Right ventricle myocardium inferior (tissue), 1 donor: ENCODE results near the gene BRIP1. TPM values are rescaled to one million over a fixed set of nuclear protein-coding genes. Genes with fewer than 3 reads are reported as not detected.
A peak's percentile ranks its signal among the peaks of the same experiment; 100 is the strongest.
"Not testable (repeated sequence)": the region's sequence is repeated elsewhere in the genome, so short reads cannot be mapped to it uniquely, and the experiment has no call there.

ENCODE experiments used
- ATAC-seq: fragments of 200-7000 bp; cut with Tn5 transposase; one replicate; pipeline ENCODE4 v1.9.1; 2020; ENCODE audit warnings: mild to moderate bottlenecking, moderate library complexity
- DNase-seq: peaks from one replicate; pipeline ENCODE4 v3.0.0; 2021; ENCODE audit errors: missing footprints
- intact Hi-C: fragments of 100-400 bp; cut with DNase I; formaldehyde crosslinking; loops from one replicate; pipeline ENCODE4 v1.11.0; 2022
- long read RNA-seq: library from polyadenylated mRNA; unstranded; transcript quantifications from one replicate; pipeline ENCODE4 v2.0.0, GENCODE V29; 2021
- total RNA-seq: library from RNA; stranded (reverse); fragmentation: NEBNext Ultra II Directional; extraction: Animal tissue kit (Norgen Biotek cat#: 25700); gene quantifications from one replicate; pipeline ENCODE4 v1.2.1, GENCODE V29; 2021
- donor health status: DM: no; HTN: yes; CAD: no; lungs with severe emphysema.

The BRIP1 gene
- total RNA-seq: 0.24 TPM
- long read RNA-seq: 0 reads

GRCh38 chr17:61862975-61863800 is at the start of gene BRIP1:
Gene BRIP1, minus strand, starts transcription at chr17:61863528. Its CDS starts 1,989 bp downstream, at chr17:61861539.
- peak; percentile 95 for DNase-seq
- ATAC-seq: peak; percentile 99
- intact Hi-C loops: no loop called here

- intact Hi-C loops: no loop called here
- DNase-seq (no peak), ATAC-seq (no peak)
These were observed 45.1 kb upstream of the BRIP1 start for GRCh38 chr17:61908292-61909037.

GRCh38 chr17:61907361-61907760 is 44.0 kb upstream of the BRIP1 start:
- intact Hi-C loops: no loop called here
- no peak for ATAC-seq
- DNase-seq: no peak

GRCh38 chr17:61904094-61904710 is 40.9 kb upstream of the BRIP1 start:
- DNase-seq: no peak
- ATAC-seq: no peak
- intact Hi-C loops: no loop called here

GRCh38 chr17:61903251-61903650 is 39.9 kb upstream of the BRIP1 start:
- ATAC-seq: no peak
- intact Hi-C loops: no loop called here

GRCh38 chr17:61897548-61898180 is 34.3 kb upstream of the BRIP1 start:
- intact Hi-C loops: no loop called here
- no peak for ATAC-seq

More at GRCh38 chr17:61903251-61903650, 39.9 kb upstream of the BRIP1 start:
- DNase-seq: no peak

GRCh38 chr17:61895391-61895790 is 32.1 kb upstream of the BRIP1 start:
- intact Hi-C loops: no loop called here
- DNase-seq (no peak), ATAC-seq (no peak)

More at GRCh38 chr17:61897548-61898180, 34.3 kb upstream of the BRIP1 start:
- DNase-seq: no peak

- ATAC-seq, DNase-seq, intact Hi-C loops: not testable (repeated sequence)
These were observed 31.0 kb upstream of the BRIP1 start for GRCh38 chr17:61894310-61894709.

- DNase-seq, ATAC-seq, intact Hi-C loops: not testable (repeated sequence)
These were observed 24.4 kb upstream of the BRIP1 start for GRCh38 chr17:61887733-61888132.

GRCh38 chr17:61885865-61886264 is 22.5 kb upstream of the BRIP1 start:
- ATAC-seq, DNase-seq, intact Hi-C loops: not testable (repeated sequence)

- intact Hi-C loops: no loop called here
- ATAC-seq: no peak
- DNase-seq: no peak
These were observed 21.5 kb upstream of the BRIP1 start for GRCh38 chr17:61884864-61885263.

GRCh38 chr17:61880589-61881102 is 17.3 kb upstream of the BRIP1 start:
- ATAC-seq: no peak
- intact Hi-C loops: no loop called here

GRCh38 chr17:61878984-61879612 is 15.8 kb upstream of the BRIP1 start:
- ATAC-seq (no peak), DNase-seq (no peak)
- intact Hi-C loops: no loop called here

More at GRCh38 chr17:61880589-61881102, 17.3 kb upstream of the BRIP1 start:
- peak; percentile 40 for DNase-seq

GRCh38 chr17:61878520-61878919 is 15.2 kb upstream of the BRIP1 start:
- ATAC-seq: no peak
- intact Hi-C loops: no loop called here
- no peak for DNase-seq

GRCh38 chr17:61877837-61878236 is 14.5 kb upstream of the BRIP1 start:
- ATAC-seq (no peak), DNase-seq (no peak)
- intact Hi-C loops: no loop called here

GRCh38 chr17:61875804-61876203 is 12.5 kb upstream of the BRIP1 start:
- intact Hi-C loops: no loop called here
- no peak for ATAC-seq

GRCh38 chr17:61875285-61875684 is 12.0 kb upstream of the BRIP1 start:
- no peak for DNase-seq
- intact Hi-C loops: no loop called here
- ATAC-seq: no peak

More at GRCh38 chr17:61875804-61876203, 12.5 kb upstream of the BRIP1 start:
- DNase-seq: no peak

- ATAC-seq (no peak), DNase-seq (no peak)
- intact Hi-C loops: no loop called here
These were observed 10.7 kb upstream of the BRIP1 start for GRCh38 chr17:61874075-61874474.
